Peyer's patch (tissue), 4 donors: ENCODE results near the gene FGGY.

Experiments used
- POLR2A ChIP-seq, 2 donors: fragments of 450-650 bp; IDR thresholded peaks; one replicate each; pipeline ENCODE4 v1.5.1; 2017; ENCODE audit warnings: antibody characterized with exemption in 2 of 2, mild to moderate bottlenecking in 2 of 2, moderate library complexity in 2 of 2
- TF ChIP-seq, protein P1 (sequence below), 6 experiments: fragments of 450-650 bp in 4 of 6; fragments of 200-600 bp in 2 of 6; sonication (generic) in 1 of 6; IDR thresholded peaks; one replicate each; pipeline ENCODE4 v1.5.1; 2017 to 2019; ENCODE audit warnings: antibody characterized with exemption in 6 of 6, mild to moderate bottlenecking in 3 of 6, moderate library complexity in 1 of 6

DNA sequence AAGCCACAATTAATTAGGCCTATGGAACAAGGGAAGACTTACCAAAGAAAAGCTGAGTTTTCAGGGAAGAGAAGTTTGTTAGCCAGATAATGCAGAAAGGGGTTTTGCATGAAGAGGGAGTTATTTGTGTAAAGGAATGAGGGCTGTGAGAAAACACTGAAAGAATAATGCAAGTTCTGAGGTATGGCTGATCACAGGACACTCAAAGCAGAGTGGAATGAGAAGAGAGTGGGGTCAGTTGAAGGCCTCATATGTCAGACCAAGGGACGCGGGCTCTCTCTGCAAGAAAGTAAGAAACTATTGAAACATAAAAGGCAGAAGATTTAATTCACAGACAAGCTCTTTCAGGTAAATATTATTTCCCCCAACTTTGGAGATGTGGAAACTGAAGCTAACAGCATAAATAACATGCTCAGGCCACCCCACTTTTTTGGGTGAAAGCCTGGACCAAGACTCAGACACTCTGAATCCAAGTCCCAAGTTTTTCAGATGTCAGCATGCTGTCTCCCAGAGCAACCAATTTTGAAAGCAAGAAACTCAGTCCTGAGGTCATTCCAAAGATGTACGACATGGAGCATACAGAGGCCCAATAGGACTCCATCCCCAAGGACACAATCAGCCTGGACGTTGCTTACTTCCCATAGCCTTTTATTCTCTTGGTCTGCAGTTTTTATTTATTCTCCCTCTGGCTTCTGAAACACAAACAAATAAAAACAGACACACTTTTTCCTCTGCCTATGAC lies 47.3 kb upstream of the FGGY start:
- no peak for TF ChIP-seq POLR2A (IDR thresholded peaks at IDR 0.05)
- TF ChIP-seq, protein P1, sequence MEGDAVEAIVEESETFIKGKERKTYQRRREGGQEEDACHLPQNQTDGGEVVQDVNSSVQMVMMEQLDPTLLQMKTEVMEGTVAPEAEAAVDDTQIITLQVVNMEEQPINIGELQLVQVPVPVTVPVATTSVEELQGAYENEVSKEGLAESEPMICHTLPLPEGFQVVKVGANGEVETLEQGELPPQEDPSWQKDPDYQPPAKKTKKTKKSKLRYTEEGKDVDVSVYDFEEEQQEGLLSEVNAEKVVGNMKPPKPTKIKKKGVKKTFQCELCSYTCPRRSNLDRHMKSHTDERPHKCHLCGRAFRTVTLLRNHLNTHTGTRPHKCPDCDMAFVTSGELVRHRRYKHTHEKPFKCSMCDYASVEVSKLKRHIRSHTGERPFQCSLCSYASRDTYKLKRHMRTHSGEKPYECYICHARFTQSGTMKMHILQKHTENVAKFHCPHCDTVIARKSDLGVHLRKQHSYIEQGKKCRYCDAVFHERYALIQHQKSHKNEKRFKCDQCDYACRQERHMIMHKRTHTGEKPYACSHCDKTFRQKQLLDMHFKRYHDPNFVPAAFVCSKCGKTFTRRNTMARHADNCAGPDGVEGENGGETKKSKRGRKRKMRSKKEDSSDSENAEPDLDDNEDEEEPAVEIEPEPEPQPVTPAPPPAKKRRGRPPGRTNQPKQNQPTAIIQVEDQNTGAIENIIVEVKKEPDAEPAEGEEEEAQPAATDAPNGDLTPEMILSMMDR (IDR thresholded peaks at IDR 0.05) = no peak
